Stimulated activated CD4-positive, alpha-beta T cell treated with anti-CD3 and anti-CD28 coated beads, Interleukin-2, amount 100 ng/mL, for 4 hours (primary cell): Measurements from ENCODE around the gene ARHGAP4.

Experiments
- DNase-seq: peaks from one replicate; pipeline ENCODE4 v3.0.0-alpha.2; 2020; ENCODE audit warnings: low read depth

Gene ARHGAP4

GRCh38 chrX:153945956-153946943 lies 20.2 kb upstream of the ARHGAP4 start:
- no peak for DNase-seq

- DNase-seq = no peak
These were observed 18.7 kb upstream of the ARHGAP4 start for GRCh38 chrX:153944800-153945150.

- no peak for DNase-seq
These were observed 18.2 kb upstream of the ARHGAP4 start, which contains the start of gene RENBP for GRCh38 chrX:153944140-153944799. Gene RENBP, minus strand, starts transcription at chrX:153944643. Its CDS starts 33 bp downstream, at chrX:153944610.

GRCh38 chrX:153941336-153942252 lies 15.5 kb upstream of the ARHGAP4 start:
- no peak for DNase-seq

GRCh38 chrX:153939573-153939972 lies 13.5 kb upstream of the ARHGAP4 start:
- no peak for DNase-seq

GRCh38 chrX:153938226-153938786 lies 12.2 kb upstream of the ARHGAP4 start:
- no peak for DNase-seq

- DNase-seq = no peak
These were observed 11.0 kb upstream of the ARHGAP4 start for GRCh38 chrX:153937056-153937455.

- no peak for DNase-seq
These were observed 9.3 kb upstream of the ARHGAP4 start for GRCh38 chrX:153935326-153935851.

GRCh38 chrX:153934762-153935325 lies 8.8 kb upstream of the ARHGAP4 start, which contains the start of gene NAA10:
Gene NAA10, minus strand, starts transcription at chrX:153935037. Its CDS starts 133 bp downstream, at chrX:153934904.
- DNase-seq = peak; percentile 55

GRCh38 chrX:153934148-153934761 lies 8.2 kb upstream of the ARHGAP4 start:
- no peak for DNase-seq

GRCh38 chrX:153933748-153934147 lies 7.7 kb upstream of the ARHGAP4 start:
- no peak for DNase-seq

GRCh38 chrX:153932220-153932915 lies 6.3 kb upstream of the ARHGAP4 start:
- DNase-seq = no peak

- no peak for DNase-seq
These were observed 5.7 kb upstream of the ARHGAP4 start for GRCh38 chrX:153931748-153932147.

GRCh38 chrX:153931151-153931550 lies 5.1 kb upstream of the ARHGAP4 start:
- DNase-seq = no peak

GRCh38 chrX:153930011-153930910 lies 4.2 kb upstream of the ARHGAP4 start:
- no peak for DNase-seq

GRCh38 chrX:153929576-153929975 lies 3.5 kb upstream of the ARHGAP4 start:
- no peak for DNase-seq

GRCh38 chrX:153928846-153929245 lies 2.8 kb upstream of the ARHGAP4 start:
- DNase-seq = no peak

- DNase-seq = peak; percentile 86
These were observed 2.1 kb upstream of the ARHGAP4 start for GRCh38 chrX:153927922-153928760.
